Fibroblast of lung (primary cell): ENCODE measurements around the gene AK4. TPM values are rescaled to one million over a fixed set of nuclear protein-coding genes. Genes with fewer than 3 reads are reported as not detected.

Experiments used
- DNase-seq, 2 donors: peaks; one replicate each; pipeline versions ENCODE4 v3.0.0 to v3.0.0-alpha.2; 2010; ENCODE audit warnings: low read depth in 2 of 2
- H2AFZ ChIP-seq: 2 replicates; pipeline ENCODE4 v1.5.1; 2012; ENCODE audit warnings: low read length, control low read depth, inconsistent platforms
- H3K27ac ChIP-seq: 2 replicates; pipeline ENCODE4 v1.5.1; 2011; ENCODE audit warnings: low read length, control low read depth; ENCODE audit not compliant: insufficient read depth
- H3K27me3 ChIP-seq: 2 replicates; pipeline ENCODE4 v1.5.1; 2011; ENCODE audit warnings: mild to moderate bottlenecking, low read length; ENCODE audit not compliant: control insufficient read depth, insufficient read depth
- H3K36me3 ChIP-seq: 2 replicates; pipeline ENCODE4 v1.5.1; 2011; ENCODE audit warnings: low read length; ENCODE audit not compliant: control insufficient read depth, insufficient read depth
- H3K4me1 ChIP-seq: 2 replicates; pipeline ENCODE4 v1.5.1; 2011; ENCODE audit warnings: low read length; ENCODE audit not compliant: control insufficient read depth, insufficient read depth; ENCODE audit errors: extremely low read depth
- H3K4me2 ChIP-seq: 2 replicates; pipeline ENCODE4 v1.5.1; 2011; ENCODE audit warnings: low read length, control low read depth; ENCODE audit not compliant: insufficient read depth; ENCODE audit errors: extremely low read depth
- H3K4me3 ChIP-seq, 4 experiments: fragments of 200-600 bp in 1 of 4; sonication (generic) in 1 of 4; replicated peaks in 1 of 4; 2 replicates each; pipeline ENCODE4 v1.5.1; 2011 to 2016; ENCODE audit warnings: low read length in 4 of 4, low read depth in 3 of 4, mild to moderate bottlenecking in 3 of 4, control low read depth in 2 of 4, inconsistent platforms in 1 of 4, mixed read lengths in 1 of 4; ENCODE audit not compliant: insufficient read depth in 1 of 4; ENCODE audit errors: control extremely low read depth in 1 of 4
- H3K79me2 ChIP-seq: 2 replicates; pipeline ENCODE4 v1.5.1; 2012; ENCODE audit warnings: mild to moderate bottlenecking, low read length, inconsistent platforms; ENCODE audit not compliant: control insufficient read depth, insufficient read depth
- H3K9ac ChIP-seq: 2 replicates; pipeline ENCODE4 v1.5.1; 2011; ENCODE audit warnings: mild to moderate bottlenecking, low read length, control low read depth; ENCODE audit not compliant: insufficient read depth
- H3K9me3 ChIP-seq: 2 replicates; pipeline ENCODE4 v1.5.1; 2012; ENCODE audit warnings: low read depth, low read length; ENCODE audit not compliant: control insufficient read depth, insufficient read depth
- H4K20me1 ChIP-seq: 2 replicates; pipeline ENCODE4 v1.5.1; 2011; ENCODE audit warnings: low read length; ENCODE audit not compliant: control insufficient read depth, insufficient read depth; ENCODE audit errors: extremely low read depth
- CTCF ChIP-seq, 2 donors: IDR thresholded peaks in 1 of 2; conservative IDR thresholded peaks in 1 of 2; 1 replicate in 1 of 2; 2 replicates in 1 of 2; pipeline ENCODE4 v1.5.1; 2011 to 2012; ENCODE audit warnings: low read length in 2 of 2, control low read depth in 1 of 2, inconsistent platforms in 1 of 2, low read depth in 1 of 2, mild to moderate bottlenecking in 1 of 2
- EZH2 ChIP-seq: IDR thresholded peaks from 2 replicates; pipeline ENCODE4 v1.5.1; 2012; ENCODE audit warnings: low read length, control low read depth, mild to moderate bottlenecking; ENCODE audit errors: missing control alignments
- polyA plus RNA-seq, 2 donors: library from polyadenylated mRNA; depleted of rRNA in 1 of 2; stranded (reverse) in 1 of 2; unstranded in 1 of 2; fragments of >200 nt; gene quantifications; 2 replicates each; pipeline ENCODE4 v1.2.1, GENCODE V29; 2011 to 2012; ENCODE audit warnings: missing spikeins in 1 of 2
- total RNA-seq: library from RNA; depleted of rRNA; stranded (reverse); fragments of >200 nt; gene quantifications from 2 replicates; pipeline ENCODE4 v1.2.1, GENCODE V29; 2014

Gene AK4
- total and polyA plus RNA-seq, 2 donors (not counting 1 experiment from before 2014, with no cell fraction given) = 6.3 to 49.3 TPM

- no peaks in the 10 kb centered on the region for H3K27me3 ChIP-seq
- no peak overlapping the region for H3K4me3 ChIP-seq
- H3K36me3 ChIP-seq = no peaks in the 10 kb centered on the region
- TF ChIP-seq EZH2 = no peak
- no peak for TF ChIP-seq CTCF (conservative IDR thresholded peaks at IDR 0.05 in 1 of 2, IDR thresholded peaks at IDR 0.05 in 1 of 2; ENCODE audit: low read depth in 1 of 2, low read length in 2 of 2)
- no peak overlapping the region for H3K9ac ChIP-seq
- peak; percentile 56 to 59 for DNase-seq
- H3K79me2 ChIP-seq = no peaks in the 10 kb centered on the region
- H4K20me1 ChIP-seq = no peaks in the 10 kb centered on the region
- no peak overlapping the region for H3K27ac ChIP-seq
- H3K4me1 ChIP-seq = no peaks in the 10 kb centered on the region
- H3K4me2 ChIP-seq = no peak overlapping the region
- H2AFZ ChIP-seq = no peak overlapping the region
- H3K9me3 ChIP-seq = no peaks in the 10 kb centered on the region
Observed at GRCh38 chr1:65247419-65248359, 99.7 kb downstream of the AK4 start.

GRCh38 chr1:65250826-65251225 lies 102.8 kb downstream of the AK4 start:
- TF ChIP-seq CTCF (conservative IDR thresholded peaks at IDR 0.05 in 1 of 2, IDR thresholded peaks at IDR 0.05 in 1 of 2; ENCODE audit: low read depth in 1 of 2, low read length in 2 of 2) (no peak), EZH2 (no peak)
- H3K4me2 ChIP-seq = no peak overlapping the region
- no peaks in the 10 kb centered on the region for H3K9me3 ChIP-seq
- H3K9ac ChIP-seq = no peak overlapping the region
- H3K79me2 ChIP-seq = no peaks in the 10 kb centered on the region
- no peak overlapping the region for H3K27ac ChIP-seq
- H3K27me3 ChIP-seq = peaks cover 14% of the 10 kb centered on the region
- H3K36me3 ChIP-seq = no peaks in the 10 kb centered on the region
- peaks cover 8% of the 10 kb centered on the region for H3K4me1 ChIP-seq
- H4K20me1 ChIP-seq = no peaks in the 10 kb centered on the region
- H3K4me3 ChIP-seq = no peak overlapping the region
- H2AFZ ChIP-seq = no peak overlapping the region
- no peak for DNase-seq

- H3K36me3 ChIP-seq = no peaks in the 10 kb centered on the region
- peak overlapping the region; percentile 75 for H3K4me2 ChIP-seq
- no peak for DNase-seq
- no peaks in the 10 kb centered on the region for H3K79me2 ChIP-seq
- no peaks in the 10 kb centered on the region for H4K20me1 ChIP-seq
- H3K4me1 ChIP-seq = peaks cover 8% of the 10 kb centered on the region
- H2AFZ ChIP-seq = peak overlapping the region; percentile 28
- peak overlapping the region; percentile 22 to 74 (median 58) for H3K4me3 ChIP-seq
- peaks cover 14% of the 10 kb centered on the region for H3K27me3 ChIP-seq
- H3K27ac ChIP-seq = no peak overlapping the region
- TF ChIP-seq EZH2 (no peak), CTCF (conservative IDR thresholded peaks at IDR 0.05 in 1 of 2, IDR thresholded peaks at IDR 0.05 in 1 of 2; ENCODE audit: low read depth in 1 of 2, low read length in 2 of 2) (no peak)
- H3K9ac ChIP-seq = no peak overlapping the region
- no peaks in the 10 kb centered on the region for H3K9me3 ChIP-seq
Observed at GRCh38 chr1:65253800-65254319, 105.9 kb downstream of the AK4 start.
